Measurements from ENCODE around the gene CNN2.

DNA sequence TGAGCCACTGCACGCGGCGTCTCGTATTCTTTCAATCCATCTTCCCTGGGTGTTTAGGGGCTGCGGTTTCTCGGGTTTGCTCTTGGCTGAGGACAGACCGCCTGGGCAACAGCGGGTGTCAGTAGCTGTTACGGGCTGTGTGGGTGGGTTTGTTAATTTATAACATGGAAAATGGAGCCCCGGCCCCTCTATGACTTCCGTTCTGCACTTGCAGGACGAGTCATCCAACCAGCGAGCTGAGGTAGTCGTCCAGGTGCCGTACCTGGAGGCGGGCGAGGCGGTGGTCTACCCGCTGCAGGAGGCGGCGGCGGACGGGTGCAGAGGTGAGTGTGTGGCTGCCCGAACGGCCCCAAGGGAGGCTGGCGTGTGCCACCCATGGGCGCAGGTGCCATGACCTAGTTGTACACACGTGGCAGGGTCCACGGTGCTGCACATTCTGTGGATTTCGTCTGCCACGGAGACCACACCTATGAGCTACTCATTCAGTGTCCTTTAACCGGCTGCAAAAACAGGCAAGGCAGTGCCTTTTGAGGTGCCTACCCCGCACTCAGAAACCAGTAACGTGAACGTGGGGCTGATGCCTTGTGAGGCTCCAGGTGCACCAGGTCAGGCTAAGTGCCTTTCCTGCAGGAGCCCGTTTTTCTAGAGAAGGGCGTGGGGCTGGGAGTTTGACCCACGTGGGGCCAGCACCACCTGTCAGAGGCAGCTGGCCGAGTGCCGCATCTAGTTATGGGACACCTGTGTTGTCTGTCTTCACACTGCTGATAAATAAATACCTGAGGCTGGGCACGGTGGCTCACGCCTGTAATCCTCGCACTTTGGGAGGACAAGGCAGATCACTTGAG is 57.8 kb downstream of the CNN2 start:
- TF ChIP-seq EZH2 (IDR thresholded peaks at IDR 0.05) (no peak), POLR2AphosphoS5 (IDR thresholded peaks at IDR 0.05; ENCODE audit: borderline replicate concordance, low read depth, low read length) (no peak), FOXP2 (optimal IDR thresholded peaks at IDR 0.05; ENCODE audit: control extremely low read depth, extremely low read length, insufficient read depth) (no peak)
